Upper lobe of left lung (tissue), 4 donors: ENCODE data around the gene OTULIN.

Source experiments
- EP300 ChIP-seq, 4 donors: sonication (generic); formaldehyde crosslinking; IDR thresholded peaks; one replicate each; pipeline ENCODE4 v1.5.1; 2017; ENCODE audit warnings: antibody characterized with exemption in 4 of 4, control low read depth in 2 of 4
- POLR2A ChIP-seq, 4 donors: fragments of 450-650 bp; IDR thresholded peaks; one replicate each; pipeline ENCODE4 v1.5.1; 2016 to 2017; ENCODE audit warnings: antibody characterized with exemption in 4 of 4, mild to moderate bottlenecking in 2 of 4
- POLR2AphosphoS5 ChIP-seq, 2 donors: sonication (generic); formaldehyde crosslinking; IDR thresholded peaks; one replicate each; pipeline ENCODE4 v1.5.1; 2017; ENCODE audit warnings: antibody characterized with exemption in 2 of 2
- TF ChIP-seq, protein P1 (sequence below), 6 experiments: fragments of 450-650 bp in 4 of 6; fragments of 200-600 bp in 2 of 6; sonication (generic) in 2 of 6; IDR thresholded peaks; one replicate each; pipeline ENCODE4 v1.5.1; 2016 to 2019; ENCODE audit warnings: antibody characterized with exemption in 6 of 6

DNA sequence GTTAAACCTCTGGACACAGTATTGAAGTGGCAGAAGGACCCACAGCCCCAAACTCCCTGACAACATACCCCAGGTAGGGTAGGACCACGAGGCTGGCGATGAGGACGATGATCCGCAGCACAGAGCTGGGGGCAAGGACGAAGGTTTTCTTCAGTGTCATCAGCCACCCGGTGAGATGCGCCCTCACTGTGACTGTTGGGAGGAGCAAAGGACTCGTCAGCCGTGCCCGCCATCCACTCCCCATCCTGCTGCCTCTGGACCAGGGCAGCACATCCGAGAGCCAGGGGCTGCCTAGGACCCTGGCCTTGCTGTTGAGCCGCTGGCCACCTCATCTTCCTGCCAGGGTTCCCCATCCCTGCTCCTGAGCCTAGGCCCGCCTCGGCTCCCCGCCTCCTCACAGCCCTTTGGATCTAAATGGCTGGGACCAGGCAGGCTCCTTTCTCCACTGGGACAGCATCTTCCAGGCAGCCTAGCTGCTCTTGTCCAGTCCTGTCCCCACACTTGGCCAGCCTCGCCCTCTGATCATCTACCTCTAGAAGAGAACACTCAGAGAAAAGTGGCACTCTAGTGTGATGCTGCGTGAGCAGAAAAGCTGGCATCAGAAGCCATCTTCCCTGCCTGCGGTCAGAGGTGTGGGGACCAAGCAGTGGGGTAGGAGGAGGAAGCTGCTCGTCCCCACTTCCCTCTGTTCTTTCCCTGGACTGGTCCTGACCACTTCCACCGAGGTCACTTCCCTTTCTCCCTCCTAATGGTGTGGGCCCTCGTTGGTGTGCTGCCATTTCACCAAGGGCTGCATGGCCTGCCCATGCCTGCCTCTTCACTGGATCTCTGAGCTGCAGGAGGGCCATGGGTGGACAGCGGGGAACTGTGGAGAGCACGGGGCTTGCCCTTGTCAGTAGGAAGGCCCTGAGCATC, 49.2 kb downstream of the OTULIN start:
- no peak for TF ChIP-seq POLR2AphosphoS5 (IDR thresholded peaks at IDR 0.05)
- TF ChIP-seq, protein P1, sequence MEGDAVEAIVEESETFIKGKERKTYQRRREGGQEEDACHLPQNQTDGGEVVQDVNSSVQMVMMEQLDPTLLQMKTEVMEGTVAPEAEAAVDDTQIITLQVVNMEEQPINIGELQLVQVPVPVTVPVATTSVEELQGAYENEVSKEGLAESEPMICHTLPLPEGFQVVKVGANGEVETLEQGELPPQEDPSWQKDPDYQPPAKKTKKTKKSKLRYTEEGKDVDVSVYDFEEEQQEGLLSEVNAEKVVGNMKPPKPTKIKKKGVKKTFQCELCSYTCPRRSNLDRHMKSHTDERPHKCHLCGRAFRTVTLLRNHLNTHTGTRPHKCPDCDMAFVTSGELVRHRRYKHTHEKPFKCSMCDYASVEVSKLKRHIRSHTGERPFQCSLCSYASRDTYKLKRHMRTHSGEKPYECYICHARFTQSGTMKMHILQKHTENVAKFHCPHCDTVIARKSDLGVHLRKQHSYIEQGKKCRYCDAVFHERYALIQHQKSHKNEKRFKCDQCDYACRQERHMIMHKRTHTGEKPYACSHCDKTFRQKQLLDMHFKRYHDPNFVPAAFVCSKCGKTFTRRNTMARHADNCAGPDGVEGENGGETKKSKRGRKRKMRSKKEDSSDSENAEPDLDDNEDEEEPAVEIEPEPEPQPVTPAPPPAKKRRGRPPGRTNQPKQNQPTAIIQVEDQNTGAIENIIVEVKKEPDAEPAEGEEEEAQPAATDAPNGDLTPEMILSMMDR (IDR thresholded peaks at IDR 0.05), result no peak
- no peak for TF ChIP-seq EP300 (IDR thresholded peaks at IDR 0.05)
- TF ChIP-seq POLR2A (IDR thresholded peaks at IDR 0.05), result no peak
